Tibial nerve (tissue), 4 donors: ENCODE results near the gene LONP2. TPM values are rescaled to one million over a fixed set of nuclear protein-coding genes. Genes with fewer than 3 reads are reported as not detected.

ENCODE experiments used
- DNase-seq, 2 donors: peaks; one replicate each; pipeline ENCODE4 v3.0.0-alpha.2; 2019; ENCODE audit warnings: low spot score in 2 of 2
- H3K27ac ChIP-seq, 4 donors: fragments of 200-600 bp; sonication (generic) in 3 of 4; one replicate each; pipeline ENCODE4 v1.5.1; 2017 to 2019; ENCODE audit warnings: mild to moderate bottlenecking in 1 of 4
- H3K27me3 ChIP-seq, 2 donors: fragments of 200-600 bp; sonication (generic) in 1 of 2; one replicate each; pipeline versions ENCODE4 v1.5.1 to v1.6.0; 2017 to 2019
- H3K36me3 ChIP-seq, 3 donors: fragments of 200-600 bp; sonication (generic); one replicate each; pipeline ENCODE4 v1.5.1; 2018 to 2019
- H3K4me1 ChIP-seq, 4 donors: fragments of 200-600 bp; sonication (generic) in 3 of 4; one replicate each; pipeline ENCODE4 v1.5.1; 2017 to 2019
- H3K4me3 ChIP-seq, 4 donors: fragments of 200-600 bp; sonication (generic) in 3 of 4; one replicate each; pipeline ENCODE4 v1.5.1; 2017 to 2019; ENCODE audit warnings: mild to moderate bottlenecking in 1 of 4, moderate library complexity in 1 of 4
- H3K9me3 ChIP-seq, 4 donors: fragments of 200-600 bp; sonication (generic) in 3 of 4; one replicate each; pipeline ENCODE4 v1.5.1; 2017 to 2019
- EP300 ChIP-seq, 2 donors: sonication (generic); formaldehyde crosslinking; IDR thresholded peaks; one replicate each; pipeline ENCODE4 v1.6.1; 2017; ENCODE audit warnings: antibody characterized with exemption in 2 of 2, mild to moderate bottlenecking in 1 of 2
- POLR2A ChIP-seq, 2 donors: fragments of 450-650 bp; IDR thresholded peaks; one replicate each; pipeline ENCODE4 v1.6.1; 2017; ENCODE audit warnings: antibody characterized with exemption in 2 of 2, mild to moderate bottlenecking in 2 of 2, moderate library complexity in 2 of 2
- WGBS, 2 donors: methylation state at CpG; one replicate each; pipeline ENCODE4 v1.1.5; 2018; 5-methylcytosine and 5-hydroxymethylcytosine counted together
- total RNA-seq, 4 donors: library from RNA; depleted of rRNA; stranded (reverse); fragments of >200 nt; gene quantifications; one replicate each; pipeline ENCODE4 v1.1.0, GENCODE V29; 2016
- TF ChIP-seq, protein P1 (sequence below), 5 experiments: fragments of 200-600 bp in 3 of 5; fragments of 450-650 bp in 2 of 5; sonication (generic) in 3 of 5; IDR thresholded peaks; one replicate each; pipeline ENCODE4 v1.5.1; 2016 to 2019; ENCODE audit warnings: antibody characterized with exemption in 5 of 5, mild to moderate bottlenecking in 3 of 5, moderate library complexity in 2 of 5

The LONP2 gene
- total RNA-seq, 4 donors from 2014 or later = 36.2 to 50.3 (median 48.3) TPM

DNA sequence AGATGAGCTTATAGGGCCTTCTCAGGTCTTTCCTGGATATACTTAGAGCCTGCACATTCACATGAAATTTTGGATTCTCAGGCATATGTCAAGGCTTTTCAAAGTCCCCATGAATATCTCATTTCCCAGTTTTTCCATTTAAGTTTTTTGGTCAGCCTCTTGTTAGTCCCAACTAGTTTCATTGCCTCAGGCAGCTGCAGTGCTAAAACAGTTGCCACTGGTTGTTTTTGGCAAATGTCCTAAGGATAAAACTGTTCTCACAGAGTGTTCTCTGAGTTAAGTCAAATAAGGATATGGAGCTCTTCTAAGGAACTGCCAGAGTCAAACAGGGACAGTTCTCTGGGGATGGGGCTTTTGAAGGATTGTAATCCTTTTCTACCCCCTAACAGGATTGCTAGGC lies 43.1 kb downstream of the LONP2 start:
- no peak for DNase-seq
- Histone ChIP-seq H3K9me3 (peaks cover 0 to 10% (median 4%) of the 10 kb centered on the region in 4 donors), H3K27me3 (no peaks in the 10 kb centered on the region), H3K36me3 (peaks cover 0 to 80% (median 0%) of the 10 kb centered on the region in 3 donors), H3K4me3 (no peak overlapping the region), H3K27ac (no peak overlapping the region), H3K4me1 (peaks cover 0 to 9% (median 0%) of the 10 kb centered on the region in 4 donors)
- no peak for TF ChIP-seq POLR2A (IDR thresholded peaks at IDR 0.05)
- TF ChIP-seq EP300 (IDR thresholded peaks at IDR 0.05) = no peak
- TF ChIP-seq, protein P1, sequence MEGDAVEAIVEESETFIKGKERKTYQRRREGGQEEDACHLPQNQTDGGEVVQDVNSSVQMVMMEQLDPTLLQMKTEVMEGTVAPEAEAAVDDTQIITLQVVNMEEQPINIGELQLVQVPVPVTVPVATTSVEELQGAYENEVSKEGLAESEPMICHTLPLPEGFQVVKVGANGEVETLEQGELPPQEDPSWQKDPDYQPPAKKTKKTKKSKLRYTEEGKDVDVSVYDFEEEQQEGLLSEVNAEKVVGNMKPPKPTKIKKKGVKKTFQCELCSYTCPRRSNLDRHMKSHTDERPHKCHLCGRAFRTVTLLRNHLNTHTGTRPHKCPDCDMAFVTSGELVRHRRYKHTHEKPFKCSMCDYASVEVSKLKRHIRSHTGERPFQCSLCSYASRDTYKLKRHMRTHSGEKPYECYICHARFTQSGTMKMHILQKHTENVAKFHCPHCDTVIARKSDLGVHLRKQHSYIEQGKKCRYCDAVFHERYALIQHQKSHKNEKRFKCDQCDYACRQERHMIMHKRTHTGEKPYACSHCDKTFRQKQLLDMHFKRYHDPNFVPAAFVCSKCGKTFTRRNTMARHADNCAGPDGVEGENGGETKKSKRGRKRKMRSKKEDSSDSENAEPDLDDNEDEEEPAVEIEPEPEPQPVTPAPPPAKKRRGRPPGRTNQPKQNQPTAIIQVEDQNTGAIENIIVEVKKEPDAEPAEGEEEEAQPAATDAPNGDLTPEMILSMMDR (IDR thresholded peaks at IDR 0.05) = no peak

DNA sequence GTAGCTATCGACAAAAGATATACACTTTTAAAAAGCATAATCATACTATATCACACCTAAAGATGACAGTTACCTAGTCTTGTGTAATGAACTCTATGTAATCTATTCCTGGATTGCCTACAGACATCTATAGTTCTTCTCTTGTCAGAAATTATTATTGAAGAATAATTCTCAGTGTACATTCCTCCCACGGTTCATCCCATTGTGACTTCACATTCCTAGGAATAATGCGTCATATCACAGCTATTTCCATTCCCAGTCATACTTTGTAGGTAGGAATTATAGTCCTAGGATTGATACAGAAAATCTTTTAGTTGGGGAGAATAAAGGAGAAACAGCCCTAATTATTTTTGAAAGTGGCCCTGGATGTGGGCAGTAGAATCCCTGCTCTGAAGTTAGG lies 47.2 kb downstream of the LONP2 start:
- H3K36me3 ChIP-seq = peaks cover 0 to 66% (median 0%) of the 10 kb centered on the region in 3 donors

DNA sequence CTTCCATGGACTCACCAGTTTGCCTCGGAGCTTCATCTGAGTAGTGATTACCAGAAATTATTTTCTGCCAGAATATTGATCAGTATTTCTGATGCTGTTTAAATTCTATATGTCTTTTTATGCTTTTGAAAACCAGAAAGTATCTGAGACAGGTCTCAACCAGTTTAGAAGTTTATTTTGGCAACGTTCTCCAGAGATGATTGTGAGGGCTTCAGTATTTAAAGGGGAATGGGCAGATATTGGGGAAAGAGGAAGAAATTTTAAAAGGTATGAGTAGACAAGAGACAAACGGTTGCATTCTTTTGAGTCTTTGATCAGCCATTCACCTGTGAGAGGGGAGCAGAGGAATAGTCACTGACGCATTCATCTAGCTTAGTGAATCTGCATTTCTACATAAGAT lies 47.7 kb downstream of the LONP2 start:
- no peaks in the 10 kb centered on the region for H3K4me1 ChIP-seq
- peaks cover 0 to 66% (median 0%) of the 10 kb centered on the region in 3 donors for H3K36me3 ChIP-seq
- no peaks in the 10 kb centered on the region for H3K27me3 ChIP-seq
- H3K27ac ChIP-seq = no peak overlapping the region
- H3K4me3 ChIP-seq = no peak overlapping the region
- peaks cover 0 to 10% (median 3%) of the 10 kb centered on the region in 4 donors for H3K9me3 ChIP-seq
- 74 to 80% methylated on average over 4 of the region's 4 CpGs for WGBS, 2 donors
- DNase-seq = no peak
- TF ChIP-seq POLR2A (IDR thresholded peaks at IDR 0.05) (no peak), EP300 (IDR thresholded peaks at IDR 0.05) (no peak)
- TF ChIP-seq, protein P1 (IDR thresholded peaks at IDR 0.05) = no peak

More for the DNA sequence above, 47.2 kb downstream of the LONP2 start:
- H3K27ac ChIP-seq = no peak overlapping the region
- no peaks in the 10 kb centered on the region for H3K4me1 ChIP-seq
- H3K4me3 ChIP-seq = no peak overlapping the region
- peaks cover 0 to 10% (median 4%) of the 10 kb centered on the region in 4 donors for H3K9me3 ChIP-seq
- no peak for DNase-seq
- TF ChIP-seq EP300 (IDR thresholded peaks at IDR 0.05) (no peak), POLR2A (IDR thresholded peaks at IDR 0.05) (no peak)
- TF ChIP-seq, protein P1 (IDR thresholded peaks at IDR 0.05) = no peak
- WGBS, 2 donors = 87 to 91% methylated on average over 3 of the region's 3 CpGs
- H3K27me3 ChIP-seq = no peaks in the 10 kb centered on the region

DNA sequence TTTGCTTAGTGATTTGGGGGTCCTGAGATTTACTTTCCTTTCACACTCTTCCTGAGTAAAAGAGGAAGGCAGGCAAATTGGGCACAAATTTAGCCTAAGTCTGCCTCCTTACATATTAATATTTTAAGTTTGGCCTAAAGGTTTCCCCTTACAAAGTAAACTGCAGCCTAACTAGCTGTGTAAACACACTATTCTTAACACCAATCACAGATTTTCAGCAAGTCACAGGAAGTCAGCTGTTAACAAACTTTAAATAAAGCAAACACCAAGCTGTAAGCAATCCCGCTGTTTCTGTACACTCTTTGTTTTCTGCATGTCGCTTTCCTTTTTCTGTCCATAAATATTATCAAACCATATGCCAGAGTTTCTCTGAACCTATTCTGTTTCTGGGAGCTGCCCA lies 48.4 kb downstream of the LONP2 start:
- H3K4me1 ChIP-seq = no peaks in the 10 kb centered on the region
- H3K27ac ChIP-seq = no peak overlapping the region
- 47 to 57% methylated on average over 2 of the region's 2 CpGs for whole genome bisulfite sequencing, 2 donors
- H3K36me3 ChIP-seq = peaks cover 0 to 66% (median 0%) of the 10 kb centered on the region in 3 donors
- DNase-seq = no peak
- peaks cover 0 to 3% (median 0%) of the 10 kb centered on the region in 4 donors for H3K9me3 ChIP-seq
- TF ChIP-seq EP300 (IDR thresholded peaks at IDR 0.05) = no peak
- TF ChIP-seq, protein P1 (IDR thresholded peaks at IDR 0.05) = no peak
- no peak for TF ChIP-seq POLR2A (IDR thresholded peaks at IDR 0.05)
- no peaks in the 10 kb centered on the region for H3K27me3 ChIP-seq
- no peak overlapping the region for H3K4me3 ChIP-seq

DNA sequence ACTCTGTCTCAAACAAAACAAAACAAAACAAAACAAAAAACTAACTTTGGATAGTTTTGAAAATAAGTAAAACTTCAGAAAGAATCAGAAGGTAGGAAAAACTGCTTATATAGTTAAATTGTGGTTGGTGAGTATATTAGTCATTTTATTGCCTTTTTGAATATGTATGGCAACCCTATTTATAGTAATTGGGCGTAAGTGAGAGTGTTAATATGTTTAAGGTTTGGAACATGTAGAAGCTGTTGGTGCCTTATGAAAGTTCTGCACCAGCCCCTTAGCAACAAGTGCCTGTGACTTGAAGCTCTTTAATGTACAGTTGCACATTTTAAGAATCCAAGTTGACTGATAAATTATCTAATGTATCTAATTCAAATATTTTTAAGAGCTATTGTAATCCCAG lies 50.6 kb downstream of the LONP2 start:
- no peak overlapping the region for H3K27ac ChIP-seq
- no peaks in the 10 kb centered on the region for H3K4me1 ChIP-seq
- H3K36me3 ChIP-seq = peaks cover 0 to 59% (median 6%) of the 10 kb centered on the region in 3 donors
- no peaks in the 10 kb centered on the region for H3K27me3 ChIP-seq
- no peak for DNase-seq
- TF ChIP-seq, protein P1 (IDR thresholded peaks at IDR 0.05) = no peak
- TF ChIP-seq EP300 (IDR thresholded peaks at IDR 0.05) (no peak), POLR2A (IDR thresholded peaks at IDR 0.05) (no peak)
- WGBS, 2 donors = 98% methylated on average over 1 of the region's 1 CpG
- no peaks in the 10 kb centered on the region for H3K9me3 ChIP-seq
- no peak overlapping the region for H3K4me3 ChIP-seq
